HG03108 (cell line): ENCODE measurements around the gene KCNH2.
A peak's percentile ranks its signal among the peaks of the same experiment; 100 is the strongest.

Experiments used
- ATAC-seq: cut with Tn5 transposase; IDR thresholded peaks from one replicate; pipeline ENCODE4 v1.9.1; 2021; ENCODE audit warnings: moderate library complexity; ENCODE audit not compliant: unreplicated experiment

The KCNH2 gene

DNA sequence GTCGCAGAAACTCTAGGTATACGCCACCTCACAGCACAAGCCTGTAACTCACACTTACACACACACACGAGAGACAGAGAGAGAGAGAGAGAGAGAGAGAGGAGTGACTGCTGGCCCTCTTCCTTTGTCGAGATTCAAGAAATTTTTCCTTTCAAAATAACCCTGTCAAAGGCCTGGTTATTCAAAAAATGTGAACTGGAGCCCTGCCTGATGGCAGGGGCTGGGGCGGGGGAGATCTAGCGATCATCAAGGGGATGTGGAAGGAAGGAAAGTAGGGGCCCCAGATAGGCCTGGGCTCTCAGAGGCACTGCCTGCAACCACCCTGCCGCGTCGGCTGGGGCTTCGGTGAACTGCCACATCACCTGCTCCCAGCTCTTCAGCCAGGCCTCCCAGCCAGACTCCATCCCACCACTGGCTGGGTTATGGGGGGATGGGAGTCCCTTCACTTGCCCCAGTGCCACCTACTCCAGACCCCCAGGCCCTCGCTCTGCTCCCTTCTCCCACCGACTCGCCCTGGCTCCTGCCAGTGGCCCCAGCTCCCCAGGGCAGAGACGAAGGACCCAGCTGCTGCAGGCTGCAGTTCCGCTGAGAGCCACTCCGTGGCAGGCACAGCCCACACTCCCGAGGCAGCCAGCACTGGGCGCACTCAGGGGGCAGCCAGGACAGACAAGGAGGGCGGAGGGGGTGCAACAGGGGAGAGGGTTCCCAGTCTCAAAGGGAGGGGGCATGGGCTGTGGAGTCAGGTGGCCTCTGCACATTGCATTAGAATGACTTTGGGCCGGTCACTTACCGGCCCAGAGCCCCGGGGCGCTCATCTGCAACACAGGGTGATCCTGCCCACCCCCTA is 15.3 kb downstream of the KCNH2 start:
- ATAC-seq: peak; percentile 76

DNA sequence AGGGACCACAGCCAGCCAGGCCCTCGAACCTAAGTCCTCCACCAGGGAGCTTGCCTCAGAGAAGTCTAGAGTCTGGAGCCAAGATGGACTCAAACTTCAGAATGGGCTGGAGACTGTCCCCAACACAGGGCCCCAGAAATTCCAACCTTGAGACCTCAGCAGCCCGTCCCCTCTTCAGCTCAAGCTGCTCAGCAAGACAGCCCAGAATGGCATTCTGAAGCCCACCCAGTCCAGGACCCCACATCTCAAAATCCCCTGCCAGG is 15.9 kb downstream of the KCNH2 start:
- no peak for ATAC-seq

DNA sequence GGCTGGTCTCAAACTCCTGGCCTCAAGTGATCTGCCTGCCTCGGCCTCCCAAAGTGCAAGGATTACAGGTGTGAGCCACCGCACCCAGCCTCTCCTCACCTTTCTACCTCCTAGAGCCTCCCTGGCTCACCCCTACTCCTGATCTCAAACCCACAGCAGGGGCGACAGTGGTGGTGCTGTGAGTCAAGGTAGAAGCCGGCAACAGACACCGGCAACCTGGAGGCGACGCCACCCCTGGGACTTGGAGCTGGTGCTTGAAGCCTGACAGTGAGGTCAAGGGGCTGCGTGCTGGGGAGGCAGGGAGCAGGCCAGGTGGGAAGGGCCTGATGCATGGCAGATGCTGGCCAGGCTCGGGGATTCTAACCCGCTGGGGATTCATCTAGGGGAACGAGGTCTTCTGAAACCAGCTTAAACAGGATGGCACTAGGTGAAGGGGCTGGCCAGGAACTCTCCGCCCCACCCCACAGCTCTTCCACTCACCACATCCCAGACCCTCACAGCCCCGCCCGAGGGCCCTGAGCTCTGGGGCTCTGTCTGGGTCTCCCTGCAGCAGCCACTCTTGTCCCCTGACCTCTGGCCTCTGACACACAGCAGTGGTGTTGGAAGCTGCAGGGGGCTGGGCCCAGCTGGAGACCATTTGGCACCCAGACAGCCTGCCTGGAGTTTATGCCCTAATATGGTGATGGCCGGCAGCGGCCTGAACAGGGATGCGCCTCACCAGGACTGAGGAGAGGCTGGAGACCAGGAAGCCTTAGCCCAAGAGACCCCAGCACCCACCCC is 16.4 kb downstream of the KCNH2 start:
- no peak for ATAC-seq

DNA sequence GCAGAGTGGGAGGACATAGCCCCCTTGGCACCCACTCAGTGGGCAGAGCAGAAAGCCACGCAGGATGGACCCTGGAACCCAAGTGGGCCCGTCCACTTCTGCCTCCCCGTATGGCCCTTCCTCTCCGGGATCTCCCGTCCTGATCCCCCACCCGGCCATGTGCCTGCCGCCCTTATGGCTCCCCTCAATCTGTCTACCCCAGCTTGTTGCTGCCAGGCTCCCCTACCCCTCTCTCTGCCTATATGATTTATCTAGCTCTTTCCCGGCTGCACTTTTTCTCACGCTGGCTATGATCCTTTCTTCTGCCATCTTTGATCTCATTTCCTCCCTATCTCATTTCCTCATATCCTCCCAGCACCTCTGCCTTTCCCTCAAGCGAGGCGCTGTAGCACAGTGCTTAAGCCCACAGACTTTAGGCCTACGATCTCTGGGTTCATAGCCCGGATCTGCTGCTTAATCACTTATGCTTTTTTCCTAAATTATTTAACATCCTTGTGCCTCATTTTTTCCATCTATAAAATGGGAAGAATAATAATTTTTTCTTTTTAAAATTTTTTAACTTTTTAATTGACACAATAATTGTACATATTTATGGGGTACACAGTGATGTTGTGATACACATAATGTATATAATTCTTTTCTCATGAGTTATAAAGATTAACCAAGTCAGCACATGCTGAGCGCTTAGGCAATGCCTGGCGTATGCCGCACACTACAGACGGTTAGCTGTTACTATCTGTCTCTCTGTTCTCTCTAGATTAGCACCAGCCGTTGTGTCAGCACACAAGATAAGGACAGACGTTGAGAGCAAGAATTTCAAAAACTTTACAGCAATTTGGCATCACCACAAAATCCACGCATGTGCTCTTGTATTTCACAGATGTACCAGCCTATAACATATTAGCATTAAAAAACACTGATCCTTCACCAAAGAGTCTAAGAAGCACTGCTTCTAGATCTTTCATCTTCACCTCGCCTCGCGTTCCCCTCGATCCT is 18.1 kb downstream of the KCNH2 start:
- ATAC-seq: no peak

DNA sequence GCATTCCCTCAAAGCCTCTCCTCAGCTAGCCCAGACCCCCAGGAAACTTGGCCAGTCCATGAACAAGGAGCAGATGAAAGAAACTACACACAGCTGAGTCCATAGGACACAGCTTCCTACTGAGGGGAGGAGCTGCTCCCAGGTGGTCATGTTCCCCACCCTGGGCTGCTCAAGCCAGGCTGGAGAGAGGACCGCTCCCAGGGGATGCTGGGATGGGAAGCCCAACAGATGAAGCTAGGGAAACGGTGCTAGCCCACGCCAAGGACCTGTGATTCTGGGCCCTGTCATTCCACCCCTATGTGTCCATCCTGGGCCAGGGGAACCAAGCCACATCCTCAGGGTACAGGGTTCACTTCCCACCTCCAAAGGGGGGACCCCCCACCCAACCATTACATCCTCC is 19.0 kb downstream of the KCNH2 start:
- ATAC-seq: no peak

DNA sequence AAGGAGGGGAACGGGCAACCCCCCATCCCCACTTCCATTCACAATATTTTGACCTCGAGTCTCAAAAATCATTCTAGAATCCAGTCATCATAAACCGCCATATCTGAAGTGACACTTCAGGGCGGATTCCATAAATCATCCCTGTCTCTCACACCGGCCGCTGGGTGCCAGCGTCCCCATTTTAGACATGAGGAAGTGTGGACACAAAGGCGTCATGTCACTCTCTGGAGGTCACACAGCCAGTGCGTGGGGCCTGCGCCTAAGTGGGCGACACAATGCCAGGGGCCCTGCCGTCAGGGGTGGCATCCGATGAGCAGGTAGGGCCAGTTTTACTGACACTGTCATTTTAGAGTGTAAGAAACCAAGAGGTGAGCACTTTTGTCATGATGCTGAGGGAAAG is 19.5 kb downstream of the KCNH2 start:
- no peak for ATAC-seq

DNA sequence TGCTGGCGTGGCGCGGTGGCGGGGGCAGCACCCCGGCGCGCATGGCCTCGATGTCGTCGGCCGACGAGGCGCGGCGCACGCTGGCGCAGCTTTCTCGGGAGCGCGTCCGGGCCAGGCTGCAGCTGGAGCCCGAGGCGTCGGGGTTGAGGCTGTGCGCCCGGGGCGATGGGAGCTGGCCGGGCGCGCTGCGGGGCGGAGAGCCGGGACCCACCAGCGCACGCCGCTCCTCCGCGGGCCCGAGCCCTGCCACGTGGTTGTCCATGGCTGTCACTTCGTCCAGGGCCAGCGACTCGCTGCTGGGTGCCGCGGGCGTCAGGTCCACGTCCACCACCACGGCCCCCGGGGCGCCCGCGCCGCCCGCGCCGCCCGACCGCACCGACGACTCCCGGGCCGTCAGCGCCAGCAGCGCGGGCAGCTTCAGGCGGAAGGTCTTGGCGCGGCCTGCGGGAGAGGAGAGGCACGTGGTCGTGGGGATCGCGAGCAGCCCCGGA is 20.0 kb downstream of the KCNH2 start:
- ATAC-seq: no peak

DNA sequence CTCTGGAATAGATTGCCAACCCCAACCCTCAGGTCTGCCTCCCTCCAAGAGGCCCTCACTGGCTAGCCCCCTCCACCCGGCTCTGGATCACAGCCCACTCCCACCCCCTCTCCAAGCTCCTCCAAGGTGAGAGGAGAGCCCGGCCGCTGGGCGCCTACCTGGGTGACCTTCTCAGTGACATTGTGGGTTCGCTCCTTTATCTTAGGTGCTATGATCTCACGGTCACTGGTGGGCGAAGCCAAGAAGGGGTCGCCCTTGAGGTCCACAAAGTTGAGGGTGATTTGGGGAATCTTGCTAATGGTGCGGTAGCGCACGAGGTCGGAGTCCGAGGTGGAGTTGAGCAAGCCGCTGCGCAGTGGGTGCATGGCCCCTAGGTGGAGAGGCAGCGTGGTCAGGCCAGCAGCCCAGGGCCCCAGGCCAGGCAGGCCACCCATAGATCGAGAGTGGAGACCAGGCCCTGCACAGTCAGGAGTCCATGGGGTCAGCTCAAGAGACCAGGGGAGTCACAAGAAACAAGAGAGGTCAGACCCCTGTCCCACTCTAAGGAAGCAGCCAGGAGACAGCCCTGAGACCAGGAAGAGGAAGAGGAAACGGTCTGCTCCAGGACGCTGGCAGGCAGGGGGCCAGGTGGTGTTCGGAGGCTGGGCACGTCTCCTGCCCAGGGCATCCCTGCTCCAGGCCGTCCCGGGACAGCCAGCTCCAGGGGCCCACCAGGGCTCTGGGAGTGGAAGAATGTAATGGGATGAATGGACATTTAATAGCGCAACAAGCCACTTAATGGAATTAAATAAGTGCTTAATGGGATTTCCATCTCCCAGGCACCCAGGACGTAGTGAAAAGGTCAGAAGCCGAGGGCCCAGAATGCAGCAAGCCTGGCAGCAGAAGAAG is 20.7 kb downstream of the KCNH2 start:
- no peak for ATAC-seq

DNA sequence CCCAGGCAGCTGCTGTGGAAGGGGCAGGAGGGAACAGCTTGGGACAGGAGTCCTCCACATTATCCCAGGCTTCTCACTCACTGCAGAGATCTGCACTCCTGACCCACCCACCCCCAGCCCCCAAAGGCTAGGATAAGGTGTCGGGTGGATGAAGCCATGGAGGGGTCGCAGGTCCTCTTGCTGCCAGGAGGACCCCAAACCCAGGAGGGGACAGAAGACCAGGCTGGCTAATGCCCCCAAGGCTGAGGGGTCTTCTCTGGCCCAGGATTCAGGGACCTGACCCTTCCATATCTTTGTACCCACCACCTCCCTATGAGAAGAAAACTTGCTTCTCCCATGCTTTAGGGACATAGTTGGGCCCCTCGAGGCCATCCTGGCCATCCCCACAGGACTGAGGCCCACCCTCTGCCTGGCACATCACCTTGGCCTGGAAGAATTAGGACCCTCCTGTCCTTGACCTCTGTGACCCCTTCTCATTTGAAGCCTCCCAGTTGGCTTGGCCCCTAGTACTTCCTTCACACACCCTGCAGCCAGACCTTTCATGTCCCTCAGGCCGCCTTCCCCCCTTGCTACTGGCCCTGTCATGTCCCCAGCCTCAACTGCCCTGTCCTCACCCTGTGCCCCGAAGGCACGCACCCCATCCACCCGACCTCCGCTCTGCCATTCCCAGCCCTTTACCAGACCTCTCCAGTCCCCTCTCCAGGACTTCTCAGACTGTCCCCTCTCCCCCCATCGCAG is 21.6 kb downstream of the KCNH2 start:
- ATAC-seq: no peak

DNA sequence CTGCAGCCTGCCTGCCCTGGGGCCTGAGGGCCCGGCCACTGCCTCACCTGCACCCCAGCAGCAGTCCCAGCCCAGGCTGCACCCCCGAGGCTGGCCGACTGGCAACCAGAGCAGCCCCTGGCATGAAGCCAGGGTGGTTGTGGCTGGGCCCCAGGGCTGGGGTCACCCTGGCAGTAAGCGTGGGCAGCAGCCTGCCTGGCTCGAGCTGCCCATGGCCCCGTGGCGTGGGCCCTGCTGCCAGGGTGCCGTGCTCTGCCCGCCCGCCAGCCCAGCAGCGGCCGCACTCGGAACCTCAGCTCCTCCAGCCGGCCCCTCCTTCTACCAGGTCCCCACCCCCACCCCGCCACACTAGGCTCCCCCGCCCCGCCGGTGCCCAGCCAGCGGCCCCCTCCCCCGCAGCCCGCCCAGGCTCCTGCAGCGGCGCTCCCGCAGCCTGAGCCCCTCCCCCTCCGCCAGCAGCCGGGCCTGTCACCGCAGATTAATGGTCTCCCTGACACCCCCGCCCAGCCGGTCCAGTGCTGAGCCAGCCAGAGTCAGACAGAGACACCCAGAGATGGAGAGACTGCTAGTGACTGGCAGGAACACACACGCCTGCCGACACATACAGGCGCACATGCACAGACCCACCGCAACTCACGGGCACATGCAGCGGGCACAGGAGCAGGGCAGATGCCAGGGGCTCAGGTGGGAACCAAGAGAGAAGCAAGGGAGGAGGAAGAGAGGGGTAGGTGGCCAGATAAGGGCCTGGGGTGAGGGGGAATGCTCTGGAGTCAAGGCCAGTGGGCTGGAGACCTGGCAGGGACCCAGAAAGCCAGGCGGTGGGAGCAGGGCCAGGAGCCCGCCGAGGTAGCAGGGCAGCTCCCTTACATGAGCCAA is 22.4 kb downstream of the KCNH2 start:
- ATAC-seq: no peak

DNA sequence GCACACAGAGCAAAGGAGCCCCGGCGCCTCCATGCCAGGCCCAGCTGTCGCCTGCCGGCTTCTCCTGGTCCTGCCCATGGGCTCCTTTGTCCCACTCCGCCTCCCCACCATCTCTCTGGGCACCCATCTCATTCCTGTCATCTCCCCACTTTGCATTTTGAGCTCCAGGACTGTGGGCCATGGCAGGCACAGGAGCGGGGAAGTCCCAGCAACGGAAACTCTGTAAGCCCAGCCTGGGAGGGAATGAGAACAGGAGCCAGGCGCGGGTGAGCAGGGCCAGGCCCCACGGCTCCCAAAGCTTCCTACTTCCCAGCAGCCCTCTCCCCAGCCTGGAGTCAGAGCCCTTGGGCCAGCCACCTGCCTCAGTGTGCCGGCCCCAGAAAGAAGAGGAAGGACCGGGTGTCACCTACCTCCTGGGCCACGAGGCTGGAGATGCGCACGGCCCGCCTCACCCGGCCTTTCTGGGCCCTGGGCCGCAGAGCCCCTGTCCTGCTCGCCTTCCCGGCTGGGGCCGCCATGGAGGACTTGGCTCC is 23.1 kb downstream of the KCNH2 start:
- no peak for ATAC-seq

DNA sequence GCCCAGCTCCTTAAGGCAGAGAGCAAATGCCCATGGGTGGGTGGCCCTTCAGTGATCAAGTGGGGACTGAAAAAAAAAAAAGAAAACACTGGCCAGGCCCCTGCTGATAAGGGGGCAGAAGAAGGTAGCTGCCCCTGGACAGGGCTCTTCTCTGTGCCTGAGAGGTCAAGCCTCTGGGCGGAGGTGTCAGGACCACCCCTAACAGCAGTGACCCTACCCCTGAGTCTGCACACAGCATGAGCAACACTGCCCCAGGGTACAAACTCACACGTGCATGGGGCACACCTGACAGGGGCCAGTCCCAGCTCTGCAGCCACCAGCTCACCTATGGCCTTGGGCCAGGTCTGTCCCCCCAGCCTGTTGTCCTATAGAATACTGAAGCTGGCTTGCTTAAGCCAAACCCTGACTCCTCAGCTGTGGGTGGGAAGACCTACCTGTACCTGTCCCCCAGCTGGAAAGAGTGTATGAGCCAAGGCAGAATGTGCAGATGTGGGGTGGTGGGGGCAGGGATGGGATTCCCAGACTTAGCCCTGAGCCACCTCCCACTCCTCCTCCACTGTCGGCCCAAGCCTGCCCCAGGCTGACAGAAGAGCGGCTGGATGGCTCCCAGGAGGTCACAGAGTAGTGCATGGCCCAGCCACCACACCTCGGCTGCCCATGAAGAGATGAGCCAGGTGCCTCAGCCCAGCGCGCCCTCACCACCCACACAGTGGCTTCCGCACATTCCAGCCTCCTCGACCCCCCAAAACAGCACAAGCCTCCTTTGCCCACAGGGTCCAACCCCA is 23.7 kb downstream of the KCNH2 start:
- ATAC-seq: no peak

DNA sequence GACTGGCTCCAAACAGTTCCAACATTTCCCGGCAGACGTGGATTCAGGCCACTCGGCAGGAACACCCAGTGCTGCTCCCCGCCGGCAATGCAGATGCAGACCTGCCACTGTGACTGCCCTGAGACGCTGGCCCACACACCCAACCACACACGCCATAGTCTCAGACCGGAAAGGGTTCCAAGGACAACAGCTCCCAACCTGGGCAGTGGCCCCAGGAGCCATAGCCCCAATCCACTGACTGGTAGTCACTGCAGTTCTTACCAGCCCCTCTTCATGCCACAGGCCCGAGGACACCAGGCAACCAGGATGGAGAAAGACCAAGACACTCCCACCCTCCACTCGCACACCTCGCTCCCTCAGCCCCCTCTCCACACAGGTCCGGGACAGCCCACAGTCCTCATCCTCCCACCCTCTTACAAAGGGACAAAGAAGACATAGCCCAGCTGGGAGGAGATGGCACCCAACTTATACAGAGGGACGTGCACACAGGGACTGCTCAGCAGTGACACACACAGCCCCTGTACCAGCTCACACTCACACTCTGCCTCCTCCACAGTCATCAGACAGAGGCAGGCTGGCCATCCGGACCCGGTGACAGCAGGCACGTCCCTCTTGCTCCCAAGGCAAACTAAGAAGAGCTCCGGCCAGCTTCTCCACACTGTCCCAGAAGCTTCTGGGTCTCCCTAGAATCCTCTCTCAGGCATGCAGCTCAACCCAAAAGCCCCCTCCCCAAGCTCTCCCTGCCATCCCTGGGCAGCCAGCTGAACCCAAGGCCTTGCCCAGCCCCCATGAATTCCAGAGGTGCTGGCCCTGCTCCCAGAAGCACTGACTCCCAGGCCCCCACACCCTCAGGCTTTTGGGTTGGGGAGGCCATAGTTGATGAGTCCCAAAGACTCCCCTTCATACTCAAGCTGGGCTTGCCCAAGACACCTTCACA is 24.8 kb downstream of the KCNH2 start:
- ATAC-seq: no peak

DNA sequence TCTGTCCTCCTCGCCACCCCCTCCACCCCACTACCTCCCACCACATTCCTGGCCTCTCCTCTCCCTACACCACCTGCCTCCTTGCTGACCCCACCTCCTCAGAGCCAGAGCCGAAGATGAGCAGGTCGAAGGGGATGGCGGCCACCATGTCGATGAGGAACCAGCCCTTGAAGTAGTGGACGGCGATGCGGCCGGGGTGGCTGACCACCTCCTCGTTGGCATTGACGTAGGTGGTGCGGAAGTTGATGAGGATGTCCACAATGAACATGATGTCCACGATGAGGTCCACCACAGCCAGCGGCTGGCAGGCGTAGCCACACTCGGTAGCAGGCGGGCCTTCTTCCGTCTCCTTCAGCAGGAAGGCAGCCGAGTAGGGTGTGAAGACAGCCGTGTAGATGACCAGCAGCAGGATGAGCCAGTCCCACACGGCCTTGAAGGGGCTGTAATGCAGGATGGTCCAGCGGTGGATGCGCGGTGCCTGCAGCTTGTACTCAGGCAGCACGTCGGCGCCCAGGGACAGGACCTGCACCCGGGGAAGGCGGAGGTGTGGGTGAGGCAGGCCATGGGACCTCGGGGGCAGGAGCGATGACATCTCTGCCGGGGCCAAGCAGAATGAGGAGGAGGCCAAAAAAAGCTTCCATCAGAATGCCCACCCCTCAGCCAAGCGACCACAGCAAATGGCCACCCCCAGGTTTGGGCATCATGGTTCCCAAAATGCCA is 25.6 kb downstream of the KCNH2 start:
- ATAC-seq: no peak

DNA sequence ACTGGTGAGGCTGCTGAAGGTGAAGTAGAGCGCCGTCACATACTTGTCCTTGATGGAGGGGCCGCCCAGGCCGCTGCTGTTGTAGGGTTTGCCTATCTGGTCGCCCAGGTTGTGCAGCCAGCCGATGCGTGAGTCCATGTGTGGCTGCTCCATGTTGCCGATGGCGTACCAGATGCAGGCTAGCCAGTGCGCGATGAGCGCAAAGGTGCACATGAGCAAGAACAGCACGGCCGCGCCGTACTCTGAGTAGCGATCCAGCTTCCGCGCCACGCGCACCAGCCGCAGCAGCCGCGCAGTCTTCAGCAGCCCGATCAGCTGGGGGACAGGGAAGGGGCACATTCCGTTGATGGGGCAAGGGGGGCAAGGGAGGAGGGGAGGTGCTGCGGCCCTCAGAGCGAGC is 26.6 kb downstream of the KCNH2 start:
- ATAC-seq: no peak

DNA sequence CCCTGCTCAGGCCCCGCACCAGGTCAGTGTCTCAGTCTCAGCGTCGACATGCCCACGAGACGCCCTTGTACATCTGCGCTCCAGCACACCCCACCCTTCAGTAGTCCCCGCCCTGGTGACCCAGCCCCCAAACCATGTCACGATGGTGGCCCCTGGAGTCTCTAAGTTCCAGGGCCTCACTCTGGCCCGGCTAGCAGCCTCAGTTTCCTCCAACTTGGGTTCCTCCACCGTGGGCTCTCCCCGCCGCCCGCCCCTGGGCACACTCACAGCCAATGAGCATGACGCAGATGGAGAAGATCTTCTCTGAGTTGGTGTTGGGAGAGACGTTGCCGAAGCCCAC is 27.0 kb downstream of the KCNH2 start:
- no peak for ATAC-seq
